ENCODE measurements around the gene RIMS1.

Gene RIMS1

DNA sequence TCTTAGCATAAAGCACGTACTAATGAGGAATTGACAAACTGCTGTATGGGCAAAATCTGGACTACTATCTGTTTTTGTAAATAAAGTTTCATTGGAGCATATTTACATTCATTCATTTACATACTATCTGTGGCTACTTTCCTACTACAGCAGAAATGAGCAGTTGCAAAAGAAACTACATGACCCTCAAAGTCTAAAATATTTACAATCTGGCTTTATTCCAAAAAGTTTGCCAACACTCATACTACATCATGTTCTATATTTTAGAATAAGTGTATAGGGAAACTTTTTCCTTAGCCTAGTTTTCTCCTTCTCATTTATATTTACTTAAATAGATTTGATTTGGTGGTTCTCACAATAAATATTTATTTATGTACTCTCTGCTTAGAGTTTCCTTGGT is 208.2 kb downstream of the RIMS1 start:
- DNase-seq (ENCODE audit: low read depth, low spot score) = no peak

DNA sequence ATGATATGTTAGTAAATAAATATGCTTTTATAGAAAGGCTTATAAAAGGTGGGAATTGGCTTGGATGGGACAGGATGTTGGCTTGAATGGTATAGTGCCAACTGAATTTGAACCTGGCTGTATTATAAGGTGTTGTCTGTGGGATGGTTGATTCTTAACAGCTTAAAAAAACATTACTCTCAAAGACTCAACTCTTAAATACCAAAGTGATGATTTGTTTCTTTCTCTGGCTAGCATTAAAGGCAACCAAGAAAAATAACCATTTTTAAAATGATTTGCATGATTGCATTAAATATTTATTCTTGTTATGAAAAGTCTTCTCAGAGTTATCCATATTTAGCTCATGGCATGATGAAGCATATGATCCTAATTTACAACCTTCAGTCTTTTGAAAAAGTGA is 216.2 kb downstream of the RIMS1 start:
- no peak for DNase-seq (ENCODE audit: low read depth, low spot score)

DNA sequence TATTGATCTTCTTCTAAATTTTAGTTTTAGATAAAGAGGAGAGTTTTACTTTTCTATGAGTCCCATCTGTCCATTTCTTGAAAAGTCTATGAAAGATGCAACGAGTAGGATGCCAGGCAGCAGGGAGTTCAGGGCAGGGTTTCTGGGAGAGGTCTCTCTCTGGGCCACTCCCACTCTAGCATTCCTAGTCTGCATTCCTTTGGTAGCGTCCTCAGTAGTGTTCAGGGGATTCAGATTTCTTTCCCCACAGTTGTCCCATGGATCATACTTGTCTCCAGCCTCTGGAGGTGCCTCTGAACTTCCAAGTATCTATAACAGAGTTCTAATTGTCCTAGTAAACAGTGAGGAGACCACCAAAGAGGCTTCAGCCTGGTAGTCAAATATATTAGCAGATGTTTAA is 225.3 kb downstream of the RIMS1 start:
- no peak for DNase-seq (ENCODE audit: low read depth, low spot score)

DNA sequence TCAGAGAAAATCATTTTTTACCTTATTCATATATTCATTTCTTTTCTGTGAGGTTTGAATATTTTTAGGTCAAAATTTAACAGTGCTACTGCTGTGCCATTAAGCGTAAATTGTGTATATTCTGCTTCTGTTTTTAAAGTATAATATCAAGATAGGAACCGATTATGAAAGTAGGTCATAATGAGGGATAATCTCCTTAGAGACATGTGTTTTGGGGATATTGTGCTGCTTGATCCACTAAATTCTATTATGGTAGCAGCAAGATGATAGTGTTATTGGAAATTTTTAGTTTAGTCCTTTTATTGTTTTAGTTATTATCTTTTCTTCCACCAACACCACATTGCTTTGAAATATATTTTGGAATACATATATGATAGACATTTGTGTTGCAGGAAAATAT is 244.0 kb downstream of the RIMS1 start:
- no peak for DNase-seq (ENCODE audit: low read depth, low spot score)

DNA sequence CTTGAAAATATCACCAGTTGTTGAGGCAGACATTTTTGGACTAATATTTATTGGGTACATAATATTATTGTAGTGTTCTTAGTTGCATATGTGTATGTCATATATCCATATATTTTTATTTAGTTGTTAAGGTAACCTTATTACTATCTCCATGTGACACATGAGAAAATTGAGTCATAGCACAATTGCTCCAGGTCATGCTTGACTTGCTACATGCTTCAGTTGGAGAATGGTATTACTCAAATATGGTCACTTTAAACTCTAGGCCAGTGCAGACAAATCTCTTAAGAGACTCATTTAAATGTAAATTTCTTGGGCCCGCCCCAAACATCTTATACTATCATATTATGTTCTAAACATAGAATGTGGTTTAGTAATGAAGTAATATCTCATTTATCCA is 246.1 kb downstream of the RIMS1 start:
- DNase-seq (ENCODE audit: low read depth, low spot score) = no peak

DNA sequence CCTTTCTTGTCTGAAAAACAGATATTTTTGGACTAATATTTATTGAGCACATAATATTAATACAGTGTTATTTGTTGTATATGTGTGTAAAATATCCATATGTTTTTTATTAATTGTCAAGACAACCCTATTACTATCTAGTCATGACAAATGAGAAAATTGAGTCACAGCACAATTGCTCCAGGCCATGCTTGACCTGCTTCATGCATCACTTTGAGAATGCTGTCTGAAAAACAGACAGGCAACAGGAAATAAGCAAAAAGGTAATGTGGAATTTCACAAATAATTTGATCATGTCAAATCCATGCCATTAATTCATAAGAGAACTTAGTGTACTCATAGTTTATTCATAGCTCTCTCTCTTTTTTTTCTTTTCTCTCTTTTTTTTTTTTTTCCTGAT is 246.5 kb downstream of the RIMS1 start:
- no peak for DNase-seq (ENCODE audit: low read depth, low spot score)

DNA sequence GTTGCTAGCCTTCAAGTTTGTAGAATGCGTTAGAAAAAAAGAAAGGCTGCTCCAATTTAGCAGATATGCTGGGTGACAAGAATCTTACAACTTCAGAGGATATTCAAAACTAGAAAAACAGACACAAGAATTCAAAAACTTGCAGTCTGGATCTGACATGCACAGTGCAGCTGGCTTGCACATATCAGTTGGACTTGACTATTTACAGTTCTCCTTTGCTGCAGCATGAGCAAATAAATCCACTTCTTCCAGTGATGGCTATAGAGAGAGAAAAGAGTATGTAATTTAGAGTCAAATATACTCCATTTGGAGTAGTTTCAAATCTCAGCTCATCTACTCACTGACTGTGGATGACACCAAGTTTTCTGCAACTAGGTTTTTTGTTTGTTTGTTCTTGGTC is 247.0 kb downstream of the RIMS1 start:
- no peak for DNase-seq (ENCODE audit: low read depth, low spot score)

DNA sequence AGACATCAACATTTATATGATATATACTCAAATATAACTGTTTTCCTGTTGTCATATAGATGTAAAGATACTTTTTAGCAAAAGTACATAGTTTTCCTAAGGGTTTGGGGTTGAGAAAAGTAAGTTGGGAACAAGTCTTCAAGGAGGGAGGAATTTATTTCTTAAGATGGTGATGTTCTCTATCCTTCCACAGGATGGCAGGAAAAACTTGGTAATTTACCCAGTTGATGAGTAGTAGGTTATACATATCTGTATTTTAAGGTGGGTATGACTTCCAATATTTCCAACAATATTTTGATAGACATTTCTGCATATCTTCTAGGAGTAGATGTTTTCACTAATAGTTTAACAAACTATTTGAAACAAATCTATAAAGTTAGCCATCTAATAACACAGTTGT is 254.4 kb downstream of the RIMS1 start:
- DNase-seq (ENCODE audit: low read depth, low spot score) = no peak

DNA sequence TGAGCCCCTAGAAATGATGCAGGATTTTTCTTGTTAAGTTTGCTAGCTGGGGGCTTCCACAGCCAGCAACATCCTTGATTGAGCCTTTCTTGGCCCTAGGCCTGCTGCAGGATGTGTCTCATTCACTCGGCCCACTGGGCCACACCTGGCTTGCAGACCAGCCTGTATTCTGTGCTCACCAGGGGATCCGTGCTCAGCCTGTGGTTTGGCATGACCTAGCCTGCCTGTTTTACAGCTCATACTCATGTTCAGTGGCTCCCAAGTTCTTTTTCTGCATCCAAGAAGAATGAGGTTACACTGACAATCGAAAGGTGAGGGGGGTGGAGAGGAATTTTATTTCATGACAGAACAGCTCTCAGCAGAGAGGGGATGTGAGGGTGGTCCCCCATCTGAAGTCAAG is 263.4 kb downstream of the RIMS1 start:
- DNase-seq (ENCODE audit: low read depth, low spot score) = no peak

DNA sequence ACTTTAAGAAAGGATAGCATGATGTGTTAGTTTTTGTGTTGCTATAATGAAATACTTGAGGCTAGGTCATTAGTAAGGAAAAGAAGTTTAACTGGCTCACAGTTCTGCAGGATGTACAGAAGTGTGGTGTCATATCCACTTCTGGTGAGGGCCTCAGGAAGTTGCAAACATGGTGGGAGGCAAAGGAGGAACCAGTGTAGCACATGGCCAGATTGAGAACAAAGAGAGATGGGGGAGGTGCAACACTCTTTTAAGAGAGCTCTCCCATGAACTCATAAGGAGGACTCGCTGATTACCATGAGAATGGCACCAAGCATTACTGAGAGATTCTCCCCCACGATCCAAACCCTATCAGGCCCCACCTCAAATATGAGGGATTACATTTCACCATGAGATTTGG is 265.4 kb downstream of the RIMS1 start:
- DNase-seq (ENCODE audit: low read depth, low spot score) = no peak

DNA sequence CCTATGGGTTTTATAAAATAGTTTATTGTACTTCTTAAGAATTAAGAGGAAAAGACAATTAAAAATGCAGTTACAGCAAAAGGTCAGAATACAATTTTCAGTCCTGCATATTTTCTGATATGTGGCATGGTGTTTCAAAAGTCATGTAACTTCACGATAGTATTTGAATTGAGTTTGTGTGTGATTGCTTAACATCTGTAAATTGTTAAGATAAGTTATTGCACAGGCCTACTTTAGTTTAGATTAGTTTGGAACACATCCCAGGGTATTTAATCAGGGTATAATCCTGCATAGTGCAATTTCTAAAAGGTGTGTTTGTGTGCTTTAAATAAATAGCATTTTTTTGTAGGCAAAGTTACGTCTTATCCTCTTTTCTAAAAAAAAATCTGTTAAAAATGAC is 289.6 kb downstream of the RIMS1 start:
- DNase-seq (ENCODE audit: low read depth, low spot score) = no peak

DNA sequence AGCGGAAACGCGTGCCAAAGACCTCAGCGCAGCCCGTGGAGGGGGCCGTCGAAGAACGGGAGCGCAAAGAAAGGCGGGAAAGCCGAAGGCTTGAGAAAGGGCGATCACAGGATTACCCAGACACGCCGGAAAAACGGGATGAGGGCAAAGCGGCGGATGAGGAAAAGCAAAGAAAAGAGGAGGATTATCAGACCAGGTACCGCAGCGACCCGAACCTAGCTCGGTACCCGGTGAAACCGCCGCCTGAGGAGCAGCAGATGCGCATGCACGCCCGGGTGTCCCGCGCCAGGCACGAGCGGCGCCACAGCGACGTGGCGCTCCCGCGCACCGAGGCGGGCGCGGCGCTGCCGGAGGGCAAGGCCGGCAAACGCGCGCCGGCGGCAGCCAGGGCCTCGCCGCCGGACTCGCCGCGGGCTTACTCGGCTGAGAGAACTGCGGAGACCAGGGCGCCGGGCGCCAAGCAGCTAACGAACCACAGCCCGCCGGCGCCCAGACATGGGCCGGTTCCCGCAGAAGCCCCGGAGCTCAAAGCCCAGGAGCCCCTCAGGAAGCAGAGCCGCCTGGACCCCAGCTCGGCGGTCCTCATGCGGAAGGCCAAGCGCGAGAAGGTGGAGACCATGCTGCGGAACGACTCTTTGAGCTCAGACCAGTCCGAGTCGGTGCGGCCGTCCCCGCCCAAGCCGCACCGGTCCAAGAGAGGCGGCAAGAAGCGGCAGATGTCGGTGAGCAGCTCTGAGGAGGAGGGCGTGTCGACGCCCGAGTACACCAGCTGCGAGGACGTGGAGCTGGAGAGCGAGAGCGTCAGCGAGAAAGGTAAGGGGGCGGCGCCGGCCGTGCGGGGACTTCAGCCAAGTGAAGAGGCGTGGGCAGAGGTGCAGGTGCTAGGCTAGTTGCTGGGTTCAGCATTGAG is 296.2 kb downstream of the RIMS1 start:
- peak; percentile 40 for DNase-seq (ENCODE audit: low read depth, low spot score)

DNA sequence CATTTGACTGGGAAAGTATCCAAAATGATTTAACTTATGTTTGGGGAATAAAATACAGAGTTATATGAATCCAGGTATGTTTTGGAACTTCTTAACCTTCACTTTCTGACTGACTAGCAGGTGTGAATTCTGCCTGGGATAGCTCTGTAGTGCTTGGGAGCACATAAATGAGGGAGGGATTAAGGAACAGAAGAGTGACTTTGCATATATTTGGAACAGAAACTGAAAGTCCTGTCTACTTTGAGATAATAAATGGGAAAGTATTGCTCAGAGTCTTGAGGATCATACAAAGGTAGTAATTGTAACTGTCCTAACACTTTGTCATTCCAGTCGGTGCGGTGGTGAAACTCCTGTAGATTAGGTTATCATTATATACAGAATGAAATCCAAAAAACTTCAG is 317.6 kb downstream of the RIMS1 start:
- no peak for DNase-seq (ENCODE audit: low read depth, low spot score)

DNA sequence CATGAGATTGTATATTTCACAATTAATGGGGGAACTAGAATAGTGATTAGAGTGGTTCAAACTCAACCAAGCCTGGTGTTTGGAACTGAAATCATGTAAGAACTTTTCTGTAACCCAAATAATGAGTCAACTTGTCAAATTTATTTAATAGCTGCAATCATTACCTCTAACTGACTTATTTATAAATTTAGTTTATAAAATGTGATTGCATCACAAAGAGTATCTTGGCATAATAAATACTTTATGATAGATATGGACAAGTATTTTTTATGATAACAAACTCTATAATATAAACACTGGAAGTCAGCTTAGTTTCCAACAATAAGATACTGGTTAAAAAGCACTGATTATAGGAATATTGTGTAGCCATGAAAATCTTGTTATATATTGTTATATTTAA is 319.1 kb downstream of the RIMS1 start:
- no peak for DNase-seq (ENCODE audit: low read depth, low spot score)

DNA sequence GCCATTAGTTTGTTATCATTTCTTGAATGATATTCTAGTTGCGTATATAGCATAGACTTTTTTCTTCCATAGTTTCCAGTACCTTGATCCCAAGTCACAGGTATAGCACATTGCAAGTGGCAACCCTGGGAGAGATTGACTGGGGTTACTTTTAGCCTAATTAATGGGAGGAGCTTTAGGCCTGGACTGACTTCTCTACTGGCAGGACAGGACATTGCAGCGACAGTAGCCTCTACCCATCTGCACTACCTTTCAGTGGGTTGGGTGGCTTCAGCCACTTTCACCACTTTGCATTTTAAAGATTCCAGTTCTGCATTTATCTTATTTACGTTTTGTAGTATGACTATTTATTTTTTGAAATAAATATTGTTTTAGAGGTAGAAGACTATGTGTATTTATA is 320.3 kb downstream of the RIMS1 start:
- peak; percentile 7 for DNase-seq (ENCODE audit: low read depth, low spot score)

DNA sequence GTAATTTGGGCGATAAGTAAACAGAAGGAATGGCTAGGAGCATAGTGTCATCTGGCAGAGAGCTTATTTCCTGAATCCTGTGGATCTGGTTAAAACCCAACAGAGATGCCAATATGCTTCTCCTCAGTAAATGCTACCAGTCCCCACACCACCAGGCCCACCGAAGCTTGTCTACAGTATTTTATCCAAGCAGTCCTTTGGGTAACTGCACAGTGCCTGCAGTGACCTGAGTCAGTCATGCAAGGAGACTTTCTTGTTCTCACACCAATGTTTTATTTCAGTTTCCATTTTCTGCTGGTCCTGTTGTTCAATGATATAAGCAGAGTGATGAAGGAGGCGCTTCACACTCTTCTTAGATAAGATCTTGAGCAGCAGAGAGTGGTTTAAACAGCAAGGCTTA is 326.3 kb downstream of the RIMS1 start:
- no peak for DNase-seq (ENCODE audit: low read depth, low spot score)

DNA sequence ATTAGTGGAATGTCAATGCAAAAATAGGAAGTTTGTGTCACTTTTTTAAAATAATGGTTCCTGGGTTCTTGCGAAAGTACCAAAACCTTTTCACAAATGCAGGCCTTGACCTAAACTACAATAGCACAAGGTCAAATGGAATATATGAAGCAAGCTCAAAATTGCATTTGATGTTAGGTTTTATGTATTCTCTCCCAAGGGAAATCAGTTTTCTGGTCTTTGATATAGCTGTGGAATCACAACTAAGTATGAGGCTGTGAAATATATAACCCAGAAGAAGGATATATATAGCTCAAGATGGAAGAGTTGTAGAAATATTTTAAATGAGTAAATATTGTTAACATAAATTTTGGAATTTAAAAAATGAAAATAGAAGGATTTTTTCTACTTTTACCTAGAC is 327.3 kb downstream of the RIMS1 start:
- DNase-seq (ENCODE audit: low read depth, low spot score) = no peak

DNA sequence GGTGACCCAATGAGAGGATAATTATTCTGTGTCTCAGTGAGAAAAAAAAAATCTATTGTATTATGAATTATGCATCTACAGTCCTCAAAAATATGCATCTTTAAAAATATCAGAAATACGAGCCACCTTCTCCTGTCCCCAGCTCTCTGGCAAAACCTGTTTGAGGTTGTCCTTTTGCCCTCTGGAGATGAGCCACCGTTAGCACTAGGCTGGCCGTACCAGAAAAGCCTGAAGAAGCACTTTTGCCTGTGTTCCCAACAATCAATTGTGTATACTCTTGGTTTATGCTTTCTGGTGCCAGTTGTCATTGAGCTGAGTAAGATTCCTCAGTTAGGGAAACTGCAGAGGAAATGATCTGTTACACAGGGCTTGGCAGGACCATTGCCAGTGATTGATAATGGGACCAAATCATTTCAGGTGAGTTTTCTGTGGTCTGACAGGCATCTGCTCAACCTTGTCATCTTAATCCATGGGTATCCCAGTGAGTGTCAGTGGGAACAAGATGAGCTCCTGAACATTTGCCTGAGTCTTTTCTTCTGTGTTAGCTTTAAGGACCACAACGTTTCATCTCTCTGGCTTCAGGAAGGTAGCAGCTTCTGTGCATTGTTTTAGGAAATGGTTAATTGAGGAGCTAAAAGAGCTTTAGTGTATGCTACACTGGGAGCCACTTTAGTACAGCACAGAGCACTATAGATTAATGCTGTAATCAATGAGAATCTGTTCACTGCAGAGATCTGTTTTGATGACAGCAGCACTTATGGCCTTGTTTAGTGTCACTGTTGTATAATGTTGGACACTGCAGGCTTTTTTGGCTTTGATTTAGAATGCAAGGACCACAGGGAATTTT is 330.1 kb downstream of the RIMS1 start:
- DNase-seq (ENCODE audit: low read depth, low spot score) = no peak

DNA sequence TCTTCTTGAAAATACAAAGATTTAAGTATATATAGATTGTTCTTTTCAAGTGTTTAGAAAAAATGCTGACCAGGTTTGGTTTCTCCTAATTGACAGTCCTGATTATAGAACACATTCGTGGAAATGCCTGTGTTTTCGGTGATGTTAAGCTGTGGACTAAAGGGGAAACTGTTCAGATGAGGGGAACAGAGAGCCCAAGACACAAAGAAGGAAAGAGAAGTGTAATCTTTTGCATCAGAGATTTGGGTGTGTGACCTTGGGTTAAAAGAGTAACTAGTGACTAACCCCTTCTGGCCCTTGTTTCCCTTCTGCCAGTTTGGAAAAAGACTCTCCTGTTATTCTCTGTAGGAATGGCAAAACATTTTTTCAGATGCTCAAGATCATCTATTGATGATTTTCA is 331.3 kb downstream of the RIMS1 start:
- no peak for DNase-seq (ENCODE audit: low read depth, low spot score)

DNA sequence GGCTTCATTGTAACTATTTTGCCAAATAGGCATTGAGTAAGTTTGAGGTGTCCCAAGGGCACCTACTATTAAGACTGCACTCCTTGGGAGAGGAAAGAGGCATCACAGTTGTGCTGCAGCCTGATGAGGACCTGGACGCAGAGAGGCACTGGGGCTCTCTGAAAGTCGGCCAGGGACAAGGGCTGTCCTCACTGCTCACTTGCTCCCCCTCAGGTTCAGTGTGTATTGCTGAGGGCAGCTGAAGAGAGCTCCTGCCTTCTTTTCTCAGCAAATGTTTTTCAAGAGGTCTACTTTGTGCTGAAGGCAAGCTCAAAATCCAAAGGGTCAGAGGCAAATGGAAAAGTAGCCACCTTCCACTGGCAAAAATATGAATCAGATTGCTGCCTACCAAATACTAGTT is 331.8 kb downstream of the RIMS1 start:
- peak; percentile 30 for DNase-seq (ENCODE audit: low read depth, low spot score)

DNA sequence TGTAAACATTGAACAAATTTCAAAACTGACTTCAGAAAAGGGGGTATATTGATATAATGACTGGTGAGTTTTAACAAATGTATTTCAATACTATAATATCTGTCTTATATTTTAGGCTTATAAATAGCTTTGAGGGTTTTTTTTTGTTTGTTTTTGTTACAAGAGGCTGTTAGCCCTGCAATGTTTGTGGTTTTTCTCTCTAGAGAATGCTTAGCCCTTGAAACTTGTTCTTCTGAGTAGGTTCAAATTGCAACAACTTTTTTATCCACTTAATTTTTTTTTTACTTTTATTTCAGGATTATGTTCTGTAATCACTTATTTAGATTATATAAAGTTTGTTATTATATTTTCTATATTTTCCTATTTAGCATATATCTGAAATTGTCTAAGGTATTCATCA is 333.2 kb downstream of the RIMS1 start:
- DNase-seq (ENCODE audit: low read depth, low spot score) = no peak

DNA sequence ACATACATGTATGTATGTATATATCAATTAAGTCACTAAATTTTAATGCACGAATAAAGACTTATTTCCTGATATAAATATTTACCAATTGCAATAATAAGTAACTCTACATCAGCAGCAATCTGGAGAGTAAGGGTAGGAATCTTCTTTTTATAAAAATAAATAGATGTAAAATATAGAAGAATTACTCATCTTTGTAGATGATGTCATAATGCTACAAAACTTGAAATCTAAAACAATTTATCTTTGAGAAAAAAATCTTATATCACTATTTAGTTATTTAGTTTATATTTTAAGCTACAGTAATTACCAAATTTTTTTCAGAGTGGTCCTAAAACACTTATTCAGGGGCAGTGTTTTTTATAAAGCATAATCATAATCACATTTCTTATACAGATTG is 351.7 kb downstream of the RIMS1 start:
- no peak for DNase-seq (ENCODE audit: low read depth, low spot score)

DNA sequence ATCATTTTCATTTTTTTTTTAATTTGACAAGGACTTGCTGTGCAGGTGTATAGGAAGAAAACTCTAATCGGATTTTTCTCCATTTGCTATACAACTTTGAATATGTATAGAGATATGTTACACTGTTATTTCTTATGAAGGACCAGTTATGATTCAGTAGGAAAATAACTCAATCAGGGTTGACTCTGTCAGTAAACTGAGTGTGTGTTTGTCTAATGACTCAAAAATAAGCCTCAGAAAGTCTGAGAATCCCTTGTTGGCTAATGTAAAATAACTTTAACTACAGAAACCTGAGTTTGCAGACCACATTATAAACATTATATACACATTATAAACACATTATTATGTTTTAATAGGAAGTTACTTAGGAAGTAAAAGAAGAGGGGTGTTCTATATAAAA is 352.6 kb downstream of the RIMS1 start:
- no peak for DNase-seq (ENCODE audit: low read depth, low spot score)

All from iPS DF 19.7 (cell line).